Measurements from ENCODE around the gene STAC3.

Gene STAC3

DNA sequence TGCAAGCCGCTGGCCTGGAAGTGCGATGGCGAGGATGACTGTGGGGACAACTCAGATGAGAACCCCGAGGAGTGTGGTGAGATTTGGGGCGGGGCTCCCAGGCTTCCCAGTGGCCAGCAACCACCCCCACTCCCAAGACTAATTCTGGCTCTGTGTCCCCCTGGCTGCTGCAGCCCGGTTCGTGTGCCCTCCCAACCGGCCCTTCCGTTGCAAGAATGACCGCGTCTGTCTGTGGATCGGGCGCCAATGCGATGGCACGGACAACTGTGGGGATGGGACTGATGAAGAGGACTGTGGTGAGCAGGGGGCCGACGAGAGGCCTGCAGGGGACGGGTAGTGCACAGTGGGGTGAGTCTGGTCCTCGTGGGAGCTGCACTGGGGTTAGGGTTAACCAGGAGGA, 46.5 kb downstream of the STAC3 start:
- Histone ChIP-seq H3K36me3 (ENCODE audit: control insufficient read depth, insufficient read depth, low read length) (peaks cover 94% of the 10 kb centered on the region), H3K4me1 (ENCODE audit: control insufficient read depth, insufficient read depth, low read length) (no peaks in the 10 kb centered on the region), H3K27me3 (ENCODE audit: control insufficient read depth, insufficient read depth, low read length) (no peaks in the 10 kb centered on the region), H3K27ac (ENCODE audit: low read depth, low read length) (no peak overlapping the region), H3K9ac (ENCODE audit: low read depth, low read length) (no peak overlapping the region), H3K9me3 (ENCODE audit: control insufficient read depth, insufficient read depth, low read length) (no peaks in the 10 kb centered on the region), H3K4me3 (ENCODE audit: low read depth, low read length) (no peak overlapping the region)

DNA sequence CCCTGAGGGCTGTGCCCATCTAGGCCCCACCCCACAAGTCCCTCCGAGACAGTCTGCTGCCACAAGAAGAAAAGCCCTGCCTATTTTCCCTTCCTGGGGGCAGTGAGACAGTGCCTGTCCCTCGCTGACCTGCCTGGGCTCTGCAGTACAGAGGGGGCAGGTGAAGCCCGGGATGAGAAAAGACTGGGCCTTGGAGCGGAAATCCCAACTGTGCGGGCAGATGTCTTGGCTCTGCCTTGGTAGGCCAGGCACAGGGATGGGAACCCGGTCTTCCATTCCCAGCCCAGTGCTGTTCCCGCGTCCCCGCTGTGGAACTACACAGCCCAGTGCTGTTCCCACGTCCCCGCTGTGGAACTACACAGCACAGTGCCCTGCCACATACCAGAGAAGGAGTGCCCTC, 47.2 kb downstream of the STAC3 start:
- no peaks in the 10 kb centered on the region for H3K9me3 ChIP-seq (ENCODE audit: control insufficient read depth, insufficient read depth, low read length)
- peaks cover 94% of the 10 kb centered on the region for H3K36me3 ChIP-seq (ENCODE audit: control insufficient read depth, insufficient read depth, low read length)
- H3K4me3 ChIP-seq (ENCODE audit: low read depth, low read length) = no peak overlapping the region
- no peak overlapping the region for H3K9ac ChIP-seq (ENCODE audit: low read depth, low read length)
- H3K4me1 ChIP-seq (ENCODE audit: control insufficient read depth, insufficient read depth, low read length) = no peaks in the 10 kb centered on the region
- no peaks in the 10 kb centered on the region for H3K27me3 ChIP-seq (ENCODE audit: control insufficient read depth, insufficient read depth, low read length)
- H3K27ac ChIP-seq (ENCODE audit: low read depth, low read length) = no peak overlapping the region

DNA sequence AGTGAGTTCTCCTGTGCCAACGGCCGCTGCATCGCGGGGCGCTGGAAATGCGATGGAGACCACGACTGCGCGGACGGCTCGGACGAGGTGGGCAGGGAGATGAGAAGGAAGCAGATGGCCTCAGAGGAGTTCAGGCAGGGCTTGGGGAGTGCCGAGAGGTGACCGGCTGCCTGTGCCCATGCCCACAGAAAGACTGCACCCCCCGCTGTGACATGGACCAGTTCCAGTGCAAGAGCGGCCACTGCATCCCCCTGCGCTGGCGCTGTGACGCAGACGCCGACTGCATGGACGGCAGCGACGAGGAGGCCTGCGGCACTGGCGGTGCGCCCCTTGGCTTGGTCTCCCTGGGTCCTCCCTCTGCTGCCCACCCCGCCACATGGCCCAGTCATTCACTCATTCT, 47.8 kb downstream of the STAC3 start:
- Histone ChIP-seq H3K4me1 (ENCODE audit: control insufficient read depth, insufficient read depth, low read length) (no peaks in the 10 kb centered on the region), H3K4me3 (ENCODE audit: low read depth, low read length) (no peak overlapping the region), H3K27ac (ENCODE audit: low read depth, low read length) (no peak overlapping the region), H3K9me3 (ENCODE audit: control insufficient read depth, insufficient read depth, low read length) (no peaks in the 10 kb centered on the region), H3K36me3 (ENCODE audit: control insufficient read depth, insufficient read depth, low read length) (peaks cover 94% of the 10 kb centered on the region), H3K9ac (ENCODE audit: low read depth, low read length) (no peak overlapping the region), H3K27me3 (ENCODE audit: control insufficient read depth, insufficient read depth, low read length) (no peaks in the 10 kb centered on the region)

DNA sequence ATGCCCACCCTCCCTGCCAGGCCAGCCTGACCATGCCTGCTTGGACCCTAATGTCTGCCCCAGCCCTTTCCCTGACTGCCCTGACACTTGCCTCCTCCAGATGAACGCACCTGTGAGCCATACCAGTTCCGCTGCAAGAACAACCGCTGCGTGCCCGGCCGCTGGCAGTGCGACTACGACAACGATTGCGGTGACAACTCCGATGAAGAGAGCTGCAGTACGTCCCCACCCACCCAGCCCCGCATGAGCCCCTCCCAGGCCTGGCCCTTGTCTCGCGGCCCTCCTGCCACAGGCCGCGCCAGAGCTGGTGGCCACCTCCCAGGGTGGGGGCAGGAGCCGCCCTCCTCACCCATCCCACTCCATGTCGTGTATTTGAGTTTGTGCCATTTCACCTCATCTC, 48.7 kb downstream of the STAC3 start:
- no peaks in the 10 kb centered on the region for H3K9me3 ChIP-seq (ENCODE audit: control insufficient read depth, insufficient read depth, low read length)
- no peak overlapping the region for H3K4me3 ChIP-seq (ENCODE audit: low read depth, low read length)
- no peaks in the 10 kb centered on the region for H3K4me1 ChIP-seq (ENCODE audit: control insufficient read depth, insufficient read depth, low read length)
- no peak overlapping the region for H3K9ac ChIP-seq (ENCODE audit: low read depth, low read length)
- H3K27me3 ChIP-seq (ENCODE audit: control insufficient read depth, insufficient read depth, low read length) = no peaks in the 10 kb centered on the region
- no peak overlapping the region for H3K27ac ChIP-seq (ENCODE audit: low read depth, low read length)
- H3K36me3 ChIP-seq (ENCODE audit: control insufficient read depth, insufficient read depth, low read length) = peaks cover 94% of the 10 kb centered on the region

DNA sequence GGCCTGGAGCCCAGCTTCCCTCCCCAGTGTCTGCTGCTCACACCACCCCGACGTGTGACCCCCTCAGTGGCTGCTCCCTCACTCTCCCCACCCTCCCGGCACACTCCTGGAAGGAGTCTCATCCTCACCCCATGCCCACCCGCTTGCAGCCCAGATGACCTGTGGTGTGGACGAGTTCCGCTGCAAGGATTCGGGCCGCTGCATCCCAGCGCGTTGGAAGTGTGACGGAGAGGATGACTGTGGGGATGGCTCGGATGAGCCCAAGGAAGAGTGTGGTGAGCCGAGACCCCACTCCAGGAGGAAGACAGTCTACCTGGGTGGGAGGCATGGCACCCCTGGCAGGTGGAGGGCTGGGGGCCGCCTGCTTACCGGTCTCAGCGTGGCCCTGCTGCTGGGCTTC, 49.4 kb downstream of the STAC3 start:
- H3K4me3 ChIP-seq (ENCODE audit: low read depth, low read length) = no peak overlapping the region
- no peaks in the 10 kb centered on the region for H3K27me3 ChIP-seq (ENCODE audit: control insufficient read depth, insufficient read depth, low read length)
- H3K9me3 ChIP-seq (ENCODE audit: control insufficient read depth, insufficient read depth, low read length) = no peaks in the 10 kb centered on the region
- no peaks in the 10 kb centered on the region for H3K4me1 ChIP-seq (ENCODE audit: control insufficient read depth, insufficient read depth, low read length)
- H3K9ac ChIP-seq (ENCODE audit: low read depth, low read length) = no peak overlapping the region
- H3K36me3 ChIP-seq (ENCODE audit: control insufficient read depth, insufficient read depth, low read length) = peaks cover 99% of the 10 kb centered on the region
- H3K27ac ChIP-seq (ENCODE audit: low read depth, low read length) = no peak overlapping the region

DNA sequence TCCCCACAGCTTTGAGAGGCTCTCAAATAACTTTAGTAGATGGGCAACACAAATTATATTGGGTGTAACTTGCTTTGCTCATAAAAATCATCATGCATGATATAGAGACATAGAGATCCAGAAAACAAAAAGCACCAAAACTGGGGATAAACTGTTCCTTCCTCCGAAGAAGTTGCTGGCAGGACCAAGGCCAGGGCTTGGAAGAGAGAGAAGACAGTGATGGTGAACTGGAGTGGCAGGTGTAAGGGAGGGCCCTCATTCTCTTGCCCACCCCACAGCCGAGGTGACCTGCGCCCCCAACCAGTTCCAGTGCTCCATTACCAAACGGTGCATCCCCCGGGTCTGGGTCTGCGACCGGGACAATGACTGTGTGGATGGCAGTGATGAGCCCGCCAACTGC, 49.8 kb downstream of the STAC3 start:
- H3K9me3 ChIP-seq (ENCODE audit: control insufficient read depth, insufficient read depth, low read length) = no peaks in the 10 kb centered on the region
- no peak overlapping the region for H3K4me3 ChIP-seq (ENCODE audit: low read depth, low read length)
- H3K36me3 ChIP-seq (ENCODE audit: control insufficient read depth, insufficient read depth, low read length) = peaks cover 99% of the 10 kb centered on the region
- H3K27ac ChIP-seq (ENCODE audit: low read depth, low read length) = no peak overlapping the region
- H3K4me1 ChIP-seq (ENCODE audit: control insufficient read depth, insufficient read depth, low read length) = no peaks in the 10 kb centered on the region
- no peak overlapping the region for H3K9ac ChIP-seq (ENCODE audit: low read depth, low read length)
- no peaks in the 10 kb centered on the region for H3K27me3 ChIP-seq (ENCODE audit: control insufficient read depth, insufficient read depth, low read length)

DNA sequence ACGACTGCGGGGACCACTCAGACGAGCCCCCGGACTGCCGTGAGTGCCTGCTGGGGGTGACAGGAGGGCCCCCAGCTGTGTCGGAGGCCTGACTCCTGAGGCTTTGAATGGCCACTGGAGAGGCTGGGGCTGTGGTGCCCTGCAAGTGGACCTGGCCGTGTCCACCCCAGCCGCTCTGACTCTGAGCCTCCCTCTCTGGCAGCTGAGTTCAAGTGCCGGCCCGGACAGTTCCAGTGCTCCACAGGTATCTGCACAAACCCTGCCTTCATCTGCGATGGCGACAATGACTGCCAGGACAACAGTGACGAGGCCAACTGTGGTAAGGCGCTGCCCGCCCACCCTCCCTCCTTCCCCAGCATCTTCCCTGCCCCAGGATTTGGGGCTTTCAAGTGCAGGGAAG, 50.5 kb downstream of the STAC3 start:
- Histone ChIP-seq H3K9me3 (ENCODE audit: control insufficient read depth, insufficient read depth, low read length) (no peaks in the 10 kb centered on the region), H3K4me1 (ENCODE audit: control insufficient read depth, insufficient read depth, low read length) (no peaks in the 10 kb centered on the region), H3K36me3 (ENCODE audit: control insufficient read depth, insufficient read depth, low read length) (peaks cover 99% of the 10 kb centered on the region), H3K4me3 (ENCODE audit: low read depth, low read length) (no peak overlapping the region), H3K27me3 (ENCODE audit: control insufficient read depth, insufficient read depth, low read length) (no peaks in the 10 kb centered on the region), H3K27ac (ENCODE audit: low read depth, low read length) (no peak overlapping the region), H3K9ac (ENCODE audit: low read depth, low read length) (no peak overlapping the region)

DNA sequence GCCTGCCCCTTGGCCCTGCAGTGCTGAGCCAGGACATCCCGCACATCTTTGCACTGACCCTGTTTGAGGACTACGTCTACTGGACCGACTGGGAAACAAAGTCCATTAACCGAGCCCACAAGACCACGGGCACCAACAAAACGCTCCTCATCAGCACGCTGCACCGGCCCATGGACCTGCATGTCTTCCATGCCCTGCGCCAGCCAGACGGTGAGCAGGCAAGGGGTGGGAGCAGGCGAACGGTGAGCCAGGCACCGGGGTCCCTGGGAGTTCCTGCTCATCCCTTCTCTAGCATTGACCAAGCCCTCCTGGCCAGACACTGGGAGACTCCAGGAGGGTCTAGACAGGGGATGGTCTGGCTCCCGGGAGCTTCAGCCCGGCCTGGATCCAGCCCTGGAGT, 51.8 kb downstream of the STAC3 start:
- Histone ChIP-seq H3K9me3 (ENCODE audit: control insufficient read depth, insufficient read depth, low read length) (no peaks in the 10 kb centered on the region), H3K9ac (ENCODE audit: low read depth, low read length) (no peak overlapping the region)

DNA sequence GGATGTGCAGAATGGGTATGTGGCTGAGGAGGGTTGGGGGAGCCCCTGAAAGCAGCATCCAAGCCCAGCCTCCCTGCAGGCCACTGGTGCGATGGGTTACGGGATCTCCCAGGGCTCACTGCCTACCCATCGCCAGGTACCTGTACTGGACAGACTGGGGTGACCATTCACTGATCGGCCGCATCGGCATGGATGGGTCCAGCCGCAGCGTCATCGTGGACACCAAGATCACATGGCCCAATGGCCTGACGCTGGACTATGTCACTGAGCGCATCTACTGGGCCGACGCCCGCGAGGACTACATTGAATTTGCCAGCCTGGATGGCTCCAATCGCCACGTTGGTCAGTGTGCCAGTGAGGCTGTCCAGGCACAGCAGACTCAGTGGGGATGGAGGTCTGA, 52.7 kb downstream of the STAC3 start:
- Histone ChIP-seq H3K27me3 (ENCODE audit: control insufficient read depth, insufficient read depth, low read length) (no peaks in the 10 kb centered on the region), H3K9me3 (ENCODE audit: control insufficient read depth, insufficient read depth, low read length) (no peaks in the 10 kb centered on the region), H3K9ac (ENCODE audit: low read depth, low read length) (no peak overlapping the region), H3K36me3 (ENCODE audit: control insufficient read depth, insufficient read depth, low read length) (peaks cover 99% of the 10 kb centered on the region), H3K4me1 (ENCODE audit: control insufficient read depth, insufficient read depth, low read length) (no peaks in the 10 kb centered on the region), H3K4me3 (ENCODE audit: low read depth, low read length) (no peak overlapping the region), H3K27ac (ENCODE audit: low read depth, low read length) (no peak overlapping the region)

More for the DNA sequence above, 51.8 kb downstream of the STAC3 start:
- peaks cover 99% of the 10 kb centered on the region for H3K36me3 ChIP-seq (ENCODE audit: control insufficient read depth, insufficient read depth, low read length)
- no peak overlapping the region for H3K27ac ChIP-seq (ENCODE audit: low read depth, low read length)
- H3K4me3 ChIP-seq (ENCODE audit: low read depth, low read length) = no peak overlapping the region
- no peaks in the 10 kb centered on the region for H3K27me3 ChIP-seq (ENCODE audit: control insufficient read depth, insufficient read depth, low read length)
- no peaks in the 10 kb centered on the region for H3K4me1 ChIP-seq (ENCODE audit: control insufficient read depth, insufficient read depth, low read length)

DNA sequence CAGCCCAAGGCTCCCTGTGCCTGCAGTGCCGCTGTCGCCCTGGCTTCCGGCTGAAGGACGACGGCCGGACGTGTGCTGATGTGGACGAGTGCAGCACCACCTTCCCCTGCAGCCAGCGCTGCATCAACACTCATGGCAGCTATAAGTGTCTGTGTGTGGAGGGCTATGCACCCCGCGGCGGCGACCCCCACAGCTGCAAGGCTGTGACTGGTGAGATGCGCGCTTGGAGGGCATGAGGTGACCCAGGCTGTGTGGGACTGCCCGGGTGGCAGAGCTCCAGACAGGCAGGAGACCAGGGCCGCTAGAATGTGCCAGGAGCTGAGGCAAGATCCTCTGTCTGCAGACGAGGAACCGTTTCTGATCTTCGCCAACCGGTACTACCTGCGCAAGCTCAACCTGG, 54.0 kb downstream of the STAC3 start:
- no peaks in the 10 kb centered on the region for H3K9me3 ChIP-seq (ENCODE audit: control insufficient read depth, insufficient read depth, low read length)
- no peaks in the 10 kb centered on the region for H3K4me1 ChIP-seq (ENCODE audit: control insufficient read depth, insufficient read depth, low read length)
- H3K9ac ChIP-seq (ENCODE audit: low read depth, low read length) = no peak overlapping the region
- no peak overlapping the region for H3K27ac ChIP-seq (ENCODE audit: low read depth, low read length)
- H3K36me3 ChIP-seq (ENCODE audit: control insufficient read depth, insufficient read depth, low read length) = peaks cover 99% of the 10 kb centered on the region
- no peaks in the 10 kb centered on the region for H3K27me3 ChIP-seq (ENCODE audit: control insufficient read depth, insufficient read depth, low read length)
- no peak overlapping the region for H3K4me3 ChIP-seq (ENCODE audit: low read depth, low read length)

DNA sequence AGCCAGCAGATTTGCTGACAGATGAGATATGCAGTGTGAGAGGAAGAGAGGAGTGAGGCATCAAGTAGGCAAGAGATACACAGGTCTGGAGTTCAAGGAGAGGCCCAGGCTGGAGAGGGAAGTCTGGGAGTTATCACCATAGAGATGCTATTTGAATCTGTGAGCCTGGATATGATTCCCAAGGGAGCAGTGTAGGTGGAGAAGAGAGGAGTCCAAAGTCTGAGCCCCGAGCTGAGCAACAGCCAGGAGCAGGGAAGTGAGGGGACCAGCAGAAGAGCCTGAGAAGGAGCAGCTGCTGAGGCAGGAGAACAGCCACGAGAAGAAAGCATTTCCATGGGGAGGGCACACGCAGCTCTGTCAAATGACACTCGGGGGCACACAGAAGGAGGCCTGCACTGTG, 54.5 kb downstream of the STAC3 start:
- Histone ChIP-seq H3K36me3 (ENCODE audit: control insufficient read depth, insufficient read depth, low read length) (peaks cover 99% of the 10 kb centered on the region), H3K9me3 (ENCODE audit: control insufficient read depth, insufficient read depth, low read length) (no peaks in the 10 kb centered on the region), H3K27me3 (ENCODE audit: control insufficient read depth, insufficient read depth, low read length) (no peaks in the 10 kb centered on the region)

More for the DNA sequence above, 54.5 kb downstream of the STAC3 start:
- no peaks in the 10 kb centered on the region for H3K4me1 ChIP-seq (ENCODE audit: control insufficient read depth, insufficient read depth, low read length)
- H3K9ac ChIP-seq (ENCODE audit: low read depth, low read length) = no peak overlapping the region
- H3K4me3 ChIP-seq (ENCODE audit: low read depth, low read length) = no peak overlapping the region
- no peak overlapping the region for H3K27ac ChIP-seq (ENCODE audit: low read depth, low read length)
